ENCODE results near the gene RRP36. TPM values are rescaled to one million over a fixed set of nuclear protein-coding genes. Genes with fewer than 3 reads are reported as not detected.

RRP36 gene
- total and polyA plus RNA-seq, 9 of the 15 experiments (the other 6 are each of a cell fraction or from before 2014, with no cell fraction given): 27.6 to 150 (median 114) TPM

- TF ChIP-seq HDAC2 (IDR thresholded peaks at IDR 0.05) (no peak), RHOXF2B (CRISPR knock-in tag; conservative IDR thresholded peaks at IDR 0.05) (no peak), GATAD2A (IDR thresholded peaks at IDR 0.05) (no peak), HLTF (IDR thresholded peaks at IDR 0.05) (peak; percentile 80; the same call in 1 of the 2 replicates), HINFP (tag; conservative IDR thresholded peaks at IDR 0.05; ENCODE audit: low read depth) (no peak), YY1 (IDR thresholded peaks at IDR 0.05; ENCODE audit: borderline replicate concordance in 1 of 3, control insufficient read depth in 1 of 3, extremely low read depth in 1 of 3, insufficient read depth in 3 of 3, insufficient read length in 1 of 3, insufficient replicate concordance in 2 of 3, low read depth in 1 of 3, low read length in 2 of 3) (no peak), PCBP2 (IDR thresholded peaks at IDR 0.05; ENCODE audit: low read depth, low read length, poor library complexity, severe bottlenecking) (no peak), TBP (optimal IDR thresholded peaks at IDR 0.05; ENCODE audit: low read depth, low read length) (no peak), CC2D1A (IDR thresholded peaks at IDR 0.05) (no peak), USF1 (CRISPR knock-in tag; IDR thresholded peaks at IDR 0.05) (no peak), CBX2 (IDR thresholded peaks at IDR 0.05; ENCODE audit: insufficient read depth, low read length, poor library complexity, severe bottlenecking) (no peak)
- TF ChIP-seq, protein P1, sequence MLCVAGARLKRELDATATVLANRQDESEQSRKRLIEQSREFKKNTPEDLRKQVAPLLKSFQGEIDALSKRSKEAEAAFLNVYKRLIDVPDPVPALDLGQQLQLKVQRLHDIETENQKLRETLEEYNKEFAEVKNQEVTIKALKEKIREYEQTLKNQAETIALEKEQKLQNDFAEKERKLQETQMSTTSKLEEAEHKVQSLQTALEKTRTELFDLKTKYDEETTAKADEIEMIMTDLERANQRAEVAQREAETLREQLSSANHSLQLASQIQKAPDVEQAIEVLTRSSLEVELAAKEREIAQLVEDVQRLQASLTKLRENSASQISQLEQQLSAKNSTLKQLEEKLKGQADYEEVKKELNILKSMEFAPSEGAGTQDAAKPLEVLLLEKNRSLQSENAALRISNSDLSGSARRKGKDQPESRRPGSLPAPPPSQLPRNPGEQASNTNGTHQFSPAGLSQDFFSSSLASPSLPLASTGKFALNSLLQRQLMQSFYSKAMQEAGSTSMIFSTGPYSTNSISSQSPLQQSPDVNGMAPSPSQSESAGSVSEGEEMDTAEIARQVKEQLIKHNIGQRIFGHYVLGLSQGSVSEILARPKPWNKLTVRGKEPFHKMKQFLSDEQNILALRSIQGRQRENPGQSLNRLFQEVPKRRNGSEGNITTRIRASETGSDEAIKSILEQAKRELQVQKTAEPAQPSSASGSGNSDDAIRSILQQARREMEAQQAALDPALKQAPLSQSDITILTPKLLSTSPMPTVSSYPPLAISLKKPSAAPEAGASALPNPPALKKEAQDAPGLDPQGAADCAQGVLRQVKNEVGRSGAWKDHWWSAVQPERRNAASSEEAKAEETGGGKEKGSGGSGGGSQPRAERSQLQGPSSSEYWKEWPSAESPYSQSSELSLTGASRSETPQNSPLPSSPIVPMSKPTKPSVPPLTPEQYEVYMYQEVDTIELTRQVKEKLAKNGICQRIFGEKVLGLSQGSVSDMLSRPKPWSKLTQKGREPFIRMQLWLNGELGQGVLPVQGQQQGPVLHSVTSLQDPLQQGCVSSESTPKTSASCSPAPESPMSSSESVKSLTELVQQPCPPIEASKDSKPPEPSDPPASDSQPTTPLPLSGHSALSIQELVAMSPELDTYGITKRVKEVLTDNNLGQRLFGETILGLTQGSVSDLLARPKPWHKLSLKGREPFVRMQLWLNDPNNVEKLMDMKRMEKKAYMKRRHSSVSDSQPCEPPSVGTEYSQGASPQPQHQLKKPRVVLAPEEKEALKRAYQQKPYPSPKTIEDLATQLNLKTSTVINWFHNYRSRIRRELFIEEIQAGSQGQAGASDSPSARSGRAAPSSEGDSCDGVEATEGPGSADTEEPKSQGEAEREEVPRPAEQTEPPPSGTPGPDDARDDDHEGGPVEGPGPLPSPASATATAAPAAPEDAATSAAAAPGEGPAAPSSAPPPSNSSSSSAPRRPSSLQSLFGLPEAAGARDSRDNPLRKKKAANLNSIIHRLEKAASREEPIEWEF (CRISPR knock-in tag; IDR thresholded peaks at IDR 0.05): no peak
- TF ChIP-seq, protein P2, sequence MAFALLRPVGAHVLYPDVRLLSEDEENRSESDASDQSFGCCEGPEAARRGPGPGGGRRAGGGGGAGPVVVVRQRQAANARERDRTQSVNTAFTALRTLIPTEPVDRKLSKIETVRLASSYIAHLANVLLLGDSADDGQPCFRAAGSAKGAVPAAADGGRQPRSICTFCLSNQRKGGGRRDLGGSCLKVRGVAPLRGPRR (CRISPR knock-in tag; IDR thresholded peaks at IDR 0.05): no peak
- TF ChIP-seq, protein P3, sequence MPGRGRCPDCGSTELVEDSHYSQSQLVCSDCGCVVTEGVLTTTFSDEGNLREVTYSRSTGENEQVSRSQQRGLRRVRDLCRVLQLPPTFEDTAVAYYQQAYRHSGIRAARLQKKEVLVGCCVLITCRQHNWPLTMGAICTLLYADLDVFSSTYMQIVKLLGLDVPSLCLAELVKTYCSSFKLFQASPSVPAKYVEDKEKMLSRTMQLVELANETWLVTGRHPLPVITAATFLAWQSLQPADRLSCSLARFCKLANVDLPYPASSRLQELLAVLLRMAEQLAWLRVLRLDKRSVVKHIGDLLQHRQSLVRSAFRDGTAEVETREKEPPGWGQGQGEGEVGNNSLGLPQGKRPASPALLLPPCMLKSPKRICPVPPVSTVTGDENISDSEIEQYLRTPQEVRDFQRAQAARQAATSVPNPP (IDR thresholded peaks at IDR 0.05; ENCODE audit: borderline replicate concordance, insufficient read depth, insufficient read length): no peak
- TF ChIP-seq, protein P4, sequence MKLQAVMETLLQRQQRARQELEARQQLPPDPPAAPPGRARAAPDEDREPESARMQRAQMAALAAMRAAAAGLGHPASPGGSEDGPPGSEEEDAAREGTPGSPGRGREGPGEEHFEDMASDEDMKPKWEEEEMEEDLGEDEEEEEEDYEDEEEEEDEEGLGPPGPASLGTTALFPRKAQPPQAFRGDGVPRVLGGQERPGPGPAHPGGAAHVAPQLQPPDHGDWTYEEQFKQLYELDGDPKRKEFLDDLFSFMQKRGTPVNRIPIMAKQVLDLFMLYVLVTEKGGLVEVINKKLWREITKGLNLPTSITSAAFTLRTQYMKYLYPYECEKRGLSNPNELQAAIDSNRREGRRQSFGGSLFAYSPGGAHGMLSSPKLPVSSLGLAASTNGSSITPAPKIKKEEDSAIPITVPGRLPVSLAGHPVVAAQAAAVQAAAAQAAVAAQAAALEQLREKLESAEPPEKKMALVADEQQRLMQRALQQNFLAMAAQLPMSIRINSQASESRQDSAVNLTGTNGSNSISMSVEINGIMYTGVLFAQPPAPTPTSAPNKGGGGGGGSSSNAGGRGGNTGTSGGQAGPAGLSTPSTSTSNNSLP (IDR thresholded peaks at IDR 0.05; ENCODE audit: borderline replicate concordance, low read depth, low read length): no peak
These were observed 8.2 kb upstream of the RRP36 start (continued) for GRCh38 chr6:43013097-43013842.

All from K562 (cell line).